ENCODE results near the gene PIP4K2A.

PIP4K2A gene

GRCh38 chr10:22643116-22643515 is 71.3 kb downstream of the PIP4K2A start:
- no peak overlapping the region for H3K4me3 Mint-ChIP-seq
- H3K4me1 Mint-ChIP-seq = peaks cover 64% of the 10 kb centered on the region
- no peaks in the 10 kb centered on the region for H3K9me3 Mint-ChIP-seq
- CTCF ChIA-PET = no interaction called here
- DNase-seq = no peak
- H3K27me3 Mint-ChIP-seq = no peaks in the 10 kb centered on the region
- H3K27ac Mint-ChIP-seq = no peak overlapping the region
- H3K36me3 Mint-ChIP-seq = peaks cover 48% of the 10 kb centered on the region

GRCh38 chr10:22641743-22642142 is 72.6 kb downstream of the PIP4K2A start:
- Mint-ChIP-seq H3K27ac (no peak overlapping the region), H3K4me3 (no peak overlapping the region), H3K9me3 (no peaks in the 10 kb centered on the region), H3K36me3 (peaks cover 47% of the 10 kb centered on the region), H3K4me1 (peaks cover 60% of the 10 kb centered on the region), H3K27me3 (no peaks in the 10 kb centered on the region)
- DNase-seq = no peak
- CTCF ChIA-PET = no interaction called here

- Mint-ChIP-seq H3K4me3 (no peak overlapping the region), H3K27ac (peak overlapping the region; percentile 76), H3K36me3 (peaks cover 55% of the 10 kb centered on the region), H3K27me3 (no peaks in the 10 kb centered on the region), H3K4me1 (peaks cover 58% of the 10 kb centered on the region), H3K9me3 (peaks cover 2% of the 10 kb centered on the region)
- no peak for DNase-seq
- CTCF ChIA-PET = no interaction called here
Observed at GRCh38 chr10:22640359-22640758, 74.0 kb downstream of the PIP4K2A start.

- DNase-seq = no peak
- Mint-ChIP-seq H3K36me3 (peaks cover 57% of the 10 kb centered on the region), H3K27ac (no peak overlapping the region), H3K9me3 (peaks cover 2% of the 10 kb centered on the region), H3K4me1 (peaks cover 59% of the 10 kb centered on the region), H3K27me3 (no peaks in the 10 kb centered on the region), H3K4me3 (no peak overlapping the region)
- CTCF ChIA-PET = interaction anchor here (0.9 kb wide), 1 partner anchor 9 kb away, joined by 3 read pairs; no protein-coding TSS in a partner anchor
Observed at GRCh38 chr10:22638863-22639262, 75.5 kb downstream of the PIP4K2A start.

- H3K4me1 Mint-ChIP-seq = peaks cover 59% of the 10 kb centered on the region
- no peak overlapping the region for H3K27ac Mint-ChIP-seq
- no peaks in the 10 kb centered on the region for H3K27me3 Mint-ChIP-seq
- H3K4me3 Mint-ChIP-seq = no peak overlapping the region
- peaks cover 50% of the 10 kb centered on the region for H3K36me3 Mint-ChIP-seq
- CTCF ChIA-PET = no interaction called here
- no peak for DNase-seq
- peaks cover 2% of the 10 kb centered on the region for H3K9me3 Mint-ChIP-seq
Observed at GRCh38 chr10:22637491-22637890, 76.9 kb downstream of the PIP4K2A start.

DNA sequence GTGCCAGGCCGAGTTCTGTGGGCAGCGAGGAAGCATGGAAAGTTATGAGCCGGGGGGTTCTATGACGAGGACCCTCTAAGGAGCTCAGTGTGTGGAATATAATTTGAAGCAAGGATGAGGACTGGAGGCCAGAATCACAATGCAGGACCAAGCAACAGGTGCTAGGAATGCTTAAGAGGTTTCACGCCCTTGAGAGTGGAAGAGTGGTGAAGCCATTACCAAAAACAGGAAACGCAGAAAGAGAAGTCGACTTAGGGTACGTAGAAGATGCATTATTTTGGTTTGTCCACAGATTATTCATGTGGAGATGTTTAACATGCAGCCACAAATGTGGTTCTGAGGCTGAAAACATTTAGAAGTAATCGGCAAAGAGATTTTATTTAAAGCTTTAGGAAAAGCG is 78.7 kb downstream of the PIP4K2A start:
- Mint-ChIP-seq H3K27ac (peak overlapping the region; percentile 33), H3K4me3 (no peak overlapping the region), H3K36me3 (peaks cover 50% of the 10 kb centered on the region), H3K27me3 (no peaks in the 10 kb centered on the region), H3K4me1 (peaks cover 70% of the 10 kb centered on the region), H3K9me3 (peaks cover 2% of the 10 kb centered on the region)
- DNase-seq = no peak
- CTCF ChIA-PET = interaction anchor here (1.2 kb wide), 1 partner anchor 8 kb away, joined by 4 read pairs; no protein-coding TSS in a partner anchor

GRCh38 chr10:22634606-22635459 is 79.5 kb downstream of the PIP4K2A start:
- H3K9me3 Mint-ChIP-seq = peaks cover 2% of the 10 kb centered on the region
- H3K36me3 Mint-ChIP-seq = peaks cover 49% of the 10 kb centered on the region
- DNase-seq = no peak
- no peaks in the 10 kb centered on the region for H3K27me3 Mint-ChIP-seq
- peaks cover 76% of the 10 kb centered on the region for H3K4me1 Mint-ChIP-seq
- CTCF ChIA-PET = interaction anchor here (1.2 kb wide), 1 partner anchor 9 kb away, joined by 4 read pairs; no protein-coding TSS in a partner anchor
- H3K27ac Mint-ChIP-seq = no peak overlapping the region
- no peak overlapping the region for H3K4me3 Mint-ChIP-seq

- H3K4me1 Mint-ChIP-seq = peaks cover 80% of the 10 kb centered on the region
- DNase-seq = no peak
- CTCF ChIA-PET = no interaction called here
- no peaks in the 10 kb centered on the region for H3K27me3 Mint-ChIP-seq
- H3K36me3 Mint-ChIP-seq = peaks cover 47% of the 10 kb centered on the region
- no peak overlapping the region for H3K4me3 Mint-ChIP-seq
- no peak overlapping the region for H3K27ac Mint-ChIP-seq
- H3K9me3 Mint-ChIP-seq = peaks cover 2% of the 10 kb centered on the region
Observed at GRCh38 chr10:22634093-22634492, 80.3 kb downstream of the PIP4K2A start.

DNA sequence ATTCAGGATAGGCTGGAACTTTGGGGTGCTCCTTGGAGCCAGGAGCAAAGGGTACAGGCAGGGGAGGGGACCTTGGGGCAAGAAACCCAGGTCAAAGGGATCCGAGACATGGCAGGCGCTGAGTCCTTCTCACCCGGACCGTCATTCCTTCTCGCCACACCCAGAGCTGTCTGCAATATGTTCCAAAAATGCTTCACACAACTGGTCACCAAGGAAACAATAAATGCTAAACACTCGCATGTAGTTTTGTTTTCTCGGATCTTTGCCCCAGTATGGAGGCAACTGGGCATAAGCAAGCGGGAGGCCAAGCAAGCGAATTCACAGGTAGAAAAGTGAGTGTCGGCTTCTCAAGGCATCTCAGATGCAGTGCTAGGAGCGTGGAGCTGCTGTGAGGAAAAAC is 80.8 kb downstream of the PIP4K2A start:
- Mint-ChIP-seq H3K36me3 (peaks cover 47% of the 10 kb centered on the region), H3K4me1 (peaks cover 82% of the 10 kb centered on the region), H3K27ac (no peak overlapping the region), H3K9me3 (peaks cover 2% of the 10 kb centered on the region), H3K4me3 (no peak overlapping the region), H3K27me3 (no peaks in the 10 kb centered on the region)
- no peak for DNase-seq
- CTCF ChIA-PET = no interaction called here

DNA sequence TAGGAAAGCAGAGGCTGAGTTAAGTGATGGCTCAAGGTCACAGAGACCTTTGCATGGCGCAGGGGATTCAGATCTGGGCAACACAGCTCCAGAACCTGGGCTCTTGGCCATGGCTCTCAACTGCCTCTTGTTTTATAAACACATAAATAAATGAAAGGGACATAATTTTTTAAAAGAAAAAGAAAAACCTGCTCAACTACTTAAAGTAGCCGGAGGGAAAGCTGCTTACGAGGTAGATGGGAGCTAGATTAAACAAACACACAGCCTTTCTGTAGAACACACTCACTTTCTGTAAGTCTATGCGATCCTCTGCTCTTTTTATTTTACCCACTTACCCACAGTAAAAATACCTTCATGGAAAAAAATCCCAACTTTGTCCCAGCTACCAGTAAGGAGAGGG is 81.3 kb downstream of the PIP4K2A start:
- no peak for DNase-seq
- no peak overlapping the region for H3K27ac Mint-ChIP-seq
- no peaks in the 10 kb centered on the region for H3K27me3 Mint-ChIP-seq
- H3K9me3 Mint-ChIP-seq = peaks cover 2% of the 10 kb centered on the region
- H3K4me1 Mint-ChIP-seq = peaks cover 86% of the 10 kb centered on the region
- CTCF ChIA-PET = no interaction called here
- H3K36me3 Mint-ChIP-seq = peaks cover 44% of the 10 kb centered on the region
- H3K4me3 Mint-ChIP-seq = no peak overlapping the region

DNA sequence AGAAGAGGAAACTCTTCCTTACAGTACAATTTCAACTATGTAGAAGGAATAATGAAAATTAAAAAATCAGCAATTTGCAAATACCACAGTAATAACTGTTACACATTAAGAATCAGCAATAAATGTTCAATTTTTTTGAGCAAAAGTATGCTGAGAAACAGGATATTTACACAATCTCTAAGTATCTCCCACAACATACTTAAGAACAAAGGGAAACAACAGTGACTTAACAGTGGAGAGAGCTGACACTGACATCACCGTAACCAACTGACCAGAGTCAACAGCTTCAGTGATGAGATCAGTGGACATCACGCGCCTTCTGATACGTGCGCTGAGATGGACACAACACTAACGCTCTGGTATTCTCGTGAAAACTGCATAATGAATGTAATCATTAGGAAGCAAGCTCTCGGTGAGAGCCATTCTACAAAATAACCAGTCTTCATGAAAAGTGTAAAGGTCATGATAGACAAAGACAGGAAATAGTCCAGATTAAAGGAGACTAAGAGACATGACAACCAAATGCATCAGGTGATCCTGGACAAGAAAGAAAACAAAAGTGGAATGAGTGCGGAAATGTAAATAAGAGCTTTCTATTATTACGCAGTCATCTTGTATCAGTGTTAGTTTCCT is 82.6 kb downstream of the PIP4K2A start:
- CTCF ChIA-PET = interaction anchor here (1.3 to 1.9 kb wide), 2 partner anchors 15 to 18 kb away, joined by 3 to 5 read pairs; no protein-coding TSS in a partner anchor
- H3K9me3 Mint-ChIP-seq = peaks cover 2% of the 10 kb centered on the region
- peak overlapping the region; percentile 92 for H3K27ac Mint-ChIP-seq
- H3K27me3 Mint-ChIP-seq = no peaks in the 10 kb centered on the region
- DNase-seq = no peak
- peaks cover 37% of the 10 kb centered on the region for H3K36me3 Mint-ChIP-seq
- H3K4me3 Mint-ChIP-seq = no peak overlapping the region
- peaks cover 89% of the 10 kb centered on the region for H3K4me1 Mint-ChIP-seq

- Mint-ChIP-seq H3K4me1 (peaks cover 91% of the 10 kb centered on the region), H3K27ac (peak overlapping the region; percentile 92), H3K36me3 (peaks cover 34% of the 10 kb centered on the region), H3K4me3 (no peak overlapping the region), H3K27me3 (no peaks in the 10 kb centered on the region), H3K9me3 (peaks cover 2% of the 10 kb centered on the region)
- no peak for DNase-seq
- CTCF ChIA-PET = interaction anchor here (1.2 to 1.9 kb wide), 3 partner anchors 15 to 24 kb away, joined by 3 to 5 read pairs (median 5); no protein-coding TSS in a partner anchor
Observed at GRCh38 chr10:22631185-22631584, 83.2 kb downstream of the PIP4K2A start.

GRCh38 chr10:22630234-22631174 is 83.9 kb downstream of the PIP4K2A start:
- CTCF ChIA-PET = interaction anchor here (0.8 to 1.9 kb wide), 5 partner anchors 9 to 24 kb away, joined by 3 to 6 read pairs (median 5); no protein-coding TSS in a partner anchor
- H3K9me3 Mint-ChIP-seq = no peaks in the 10 kb centered on the region
- peaks cover 29% of the 10 kb centered on the region for H3K36me3 Mint-ChIP-seq
- no peaks in the 10 kb centered on the region for H3K27me3 Mint-ChIP-seq
- peaks cover 92% of the 10 kb centered on the region for H3K4me1 Mint-ChIP-seq
- peak overlapping the region; percentile 92 for H3K27ac Mint-ChIP-seq
- peak overlapping the region; percentile 80 for H3K4me3 Mint-ChIP-seq
- DNase-seq = peak; percentile 43

DNA sequence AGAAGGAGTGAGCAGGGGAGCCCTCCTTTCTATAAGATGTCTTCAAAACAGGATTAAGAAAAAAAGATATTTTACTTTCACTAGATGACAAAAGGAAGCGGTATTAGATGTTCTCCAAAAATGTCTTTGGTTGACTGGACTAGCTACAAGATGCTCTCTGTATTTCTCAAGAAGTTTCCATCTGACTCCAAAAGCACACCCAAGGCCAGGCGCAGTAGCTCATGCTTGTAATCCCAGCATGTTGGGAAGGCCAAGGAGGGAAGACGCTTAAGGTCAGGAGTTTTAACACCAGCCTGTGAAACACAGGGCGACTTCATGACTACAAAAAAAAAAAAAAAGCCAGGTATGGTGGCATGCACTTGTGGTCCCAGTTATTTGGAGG is 84.5 kb downstream of the PIP4K2A start:
- Mint-ChIP-seq H3K4me3 (peak overlapping the region; percentile 80), H3K9me3 (no peaks in the 10 kb centered on the region), H3K27me3 (no peaks in the 10 kb centered on the region), H3K36me3 (peaks cover 22% of the 10 kb centered on the region), H3K27ac (peak overlapping the region; percentile 92), H3K4me1 (peaks cover 93% of the 10 kb centered on the region)
- CTCF ChIA-PET = interaction anchor here (0.8 to 1.9 kb wide), 4 partner anchors 10 to 18 kb away, joined by 3 to 6 read pairs (median 5); no protein-coding TSS in a partner anchor
- no peak for DNase-seq
